MM.1S (cell line): ENCODE results near the gene COL20A1.

Experiments
- EZH2 ChIP-seq: fragments of 300-600 bp; sonication (generic); optimal IDR thresholded peaks from 2 replicates; pipeline ENCODE3; 2017; ENCODE audit warnings: low read depth, mild to moderate bottlenecking, antibody characterized with exemption, low read length, mixed read lengths
- EZH2phosphoT487 ChIP-seq: fragments of 300-600 bp; sonication (generic); IDR thresholded peaks from 2 replicates; pipeline ENCODE4 v1.6.1; 2018; ENCODE audit warnings: antibody characterized with exemption, low read length
- TF ChIP-seq, protein P1 (sequence below): fragments of 300-600 bp; sonication (generic); IDR thresholded peaks from 2 replicates; pipeline ENCODE4 v1.5.1; 2016; ENCODE audit warnings: antibody characterized with exemption, low read length, mixed read lengths

DNA sequence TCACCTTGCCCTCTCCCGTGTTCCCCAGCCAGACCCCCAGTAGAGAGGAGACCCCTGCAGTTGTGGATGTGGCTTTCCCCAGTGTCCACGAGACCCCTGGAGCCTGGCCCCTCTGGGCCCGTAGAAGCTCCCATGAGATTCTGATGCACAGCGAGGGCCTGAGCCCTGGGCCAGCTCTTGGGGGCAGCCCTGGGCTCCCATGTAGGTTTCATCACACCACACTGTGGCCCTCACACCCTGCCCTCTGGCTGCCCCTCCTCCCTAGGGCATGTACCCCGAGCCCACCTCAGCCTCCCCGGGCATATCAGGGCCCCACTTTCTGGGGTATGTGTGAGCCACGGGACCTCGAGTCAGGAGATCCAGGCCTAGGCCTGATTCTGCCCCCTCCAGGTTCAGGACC lies 75.2 kb downstream of the COL20A1 start:
- TF ChIP-seq, protein P1, sequence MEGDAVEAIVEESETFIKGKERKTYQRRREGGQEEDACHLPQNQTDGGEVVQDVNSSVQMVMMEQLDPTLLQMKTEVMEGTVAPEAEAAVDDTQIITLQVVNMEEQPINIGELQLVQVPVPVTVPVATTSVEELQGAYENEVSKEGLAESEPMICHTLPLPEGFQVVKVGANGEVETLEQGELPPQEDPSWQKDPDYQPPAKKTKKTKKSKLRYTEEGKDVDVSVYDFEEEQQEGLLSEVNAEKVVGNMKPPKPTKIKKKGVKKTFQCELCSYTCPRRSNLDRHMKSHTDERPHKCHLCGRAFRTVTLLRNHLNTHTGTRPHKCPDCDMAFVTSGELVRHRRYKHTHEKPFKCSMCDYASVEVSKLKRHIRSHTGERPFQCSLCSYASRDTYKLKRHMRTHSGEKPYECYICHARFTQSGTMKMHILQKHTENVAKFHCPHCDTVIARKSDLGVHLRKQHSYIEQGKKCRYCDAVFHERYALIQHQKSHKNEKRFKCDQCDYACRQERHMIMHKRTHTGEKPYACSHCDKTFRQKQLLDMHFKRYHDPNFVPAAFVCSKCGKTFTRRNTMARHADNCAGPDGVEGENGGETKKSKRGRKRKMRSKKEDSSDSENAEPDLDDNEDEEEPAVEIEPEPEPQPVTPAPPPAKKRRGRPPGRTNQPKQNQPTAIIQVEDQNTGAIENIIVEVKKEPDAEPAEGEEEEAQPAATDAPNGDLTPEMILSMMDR = no peak
- TF ChIP-seq EZH2phosphoT487 (no peak), EZH2 (no peak)
